ENCODE measurements around the gene IGFBP6.

Gene IGFBP6

GRCh38 chr12:53122961-53123468, 25.5 kb downstream of the IGFBP6 start:
- DNase-seq = no peak

- no peak for DNase-seq
These were observed 26.3 kb downstream of the IGFBP6 start for GRCh38 chr12:53123578-53124351.

GRCh38 chr12:53124352-53124723, 26.9 kb downstream of the IGFBP6 start:
- no peak for DNase-seq

GRCh38 chr12:53127169-53127568, 29.7 kb downstream of the IGFBP6 start:
- DNase-seq = no peak

- no peak for DNase-seq
These were observed 31.5 kb downstream of the IGFBP6 start for GRCh38 chr12:53128780-53129569.

GRCh38 chr12:53131844-53132243, 34.4 kb downstream of the IGFBP6 start:
- DNase-seq = no peak

- DNase-seq = no peak
These were observed 36.3 kb downstream of the IGFBP6 start for GRCh38 chr12:53133722-53134121.

GRCh38 chr12:53143355-53143754, 45.9 kb downstream of the IGFBP6 start:
- DNase-seq = no peak

GRCh38 chr12:53145383-53146260, 48.2 kb downstream of the IGFBP6 start:
- no peak for DNase-seq

GRCh38 chr12:53147181-53147580, 49.7 kb downstream of the IGFBP6 start:
- no peak for DNase-seq

- no peak for DNase-seq
These were observed 50.2 kb downstream of the IGFBP6 start for GRCh38 chr12:53147653-53148052.

- no peak for DNase-seq
These were observed 53.6 kb downstream of the IGFBP6 start for GRCh38 chr12:53151039-53151438.
